Small intestine (tissue), 7 donors: Measurements from ENCODE around the gene GPR27. TPM values are rescaled to one million over a fixed set of nuclear protein-coding genes. Genes with fewer than 3 reads are reported as not detected.

Source experiments
- DNase-seq, 2 donors: peaks; one replicate each; pipeline versions ENCODE4 v3.0.0 to v3.0.0-alpha.2; 2013
- FAIRE-seq: peaks from 2 replicates; lab custom pipeline; 2012; peaks lifted over from hg19 to GRCh38; lab: Jason Lieb, UNC
- H3K27ac ChIP-seq, 3 donors: one replicate each; pipeline ENCODE4 v1.5.1; 2013; ENCODE audit warnings: low read length in 2 of 3, mild to moderate bottlenecking in 2 of 3, control low read depth in 1 of 3, inconsistent platforms in 1 of 3, low read depth in 1 of 3, moderate library complexity in 1 of 3
- H3K27me3 ChIP-seq, 3 donors: one replicate each; pipeline ENCODE4 v1.6.1; 2013; ENCODE audit warnings: low read length in 3 of 3, inconsistent platforms in 1 of 3; ENCODE audit not compliant: control insufficient read depth in 3 of 3, insufficient read depth in 3 of 3
- H3K36me3 ChIP-seq, 3 donors: one replicate each; pipeline ENCODE4 v1.6.1; 2013; ENCODE audit warnings: low read length in 3 of 3, inconsistent platforms in 1 of 3, low read depth in 1 of 3, mild to moderate bottlenecking in 1 of 3, moderate library complexity in 1 of 3; ENCODE audit not compliant: control insufficient read depth in 3 of 3, insufficient read depth in 2 of 3
- H3K4me1 ChIP-seq, 3 donors: one replicate each; pipeline ENCODE4 v1.6.1; 2013; ENCODE audit warnings: low read length in 2 of 3, inconsistent platforms in 1 of 3, low read depth in 1 of 3, mild to moderate bottlenecking in 1 of 3, moderate library complexity in 1 of 3; ENCODE audit not compliant: control insufficient read depth in 3 of 3, insufficient read depth in 2 of 3
- H3K4me3 ChIP-seq, 3 donors: one replicate each; pipeline ENCODE4 v1.5.1; 2013; ENCODE audit warnings: low read length in 3 of 3, control low read depth in 1 of 3, inconsistent platforms in 1 of 3, low read depth in 1 of 3, mild to moderate bottlenecking in 1 of 3, moderate library complexity in 1 of 3
- H3K9me3 ChIP-seq, 2 donors: one replicate each; pipeline ENCODE4 v1.6.1; 2013; ENCODE audit warnings: low read depth in 1 of 2, low read length in 1 of 2; ENCODE audit not compliant: control insufficient read depth in 2 of 2, insufficient read depth in 1 of 2
- WGBS, 3 donors: extraction: QIAGEN DNeasy Blood & Tissue Kit; methylation state at CpG; one replicate each; pipeline ENCODE4 v1.1.7; 2013; 5-methylcytosine and 5-hydroxymethylcytosine counted together
- polyA plus RNA-seq, 4 donors: library from polyadenylated mRNA; stranded (reverse) in 3 of 4; unstranded in 1 of 4; fragments of 200-250 nt in 3 of 4; fragments of 120-200 nt in 1 of 4; gene quantifications; one replicate each; pipeline versions ENCODE4 v1.2.1 to v1.2.3, GENCODE V29; 2013
- donor health status: healthy with polysubstance abuse.
- donor health status: control.
- donor health status: control.
- donor health status: Bipolar disorder and iron deficiency.
- donor health status: healthy.

Gene GPR27
- polyA plus RNA-seq, 4 donors: 0.38 to 1.0 TPM; not detected in 2

DNA sequence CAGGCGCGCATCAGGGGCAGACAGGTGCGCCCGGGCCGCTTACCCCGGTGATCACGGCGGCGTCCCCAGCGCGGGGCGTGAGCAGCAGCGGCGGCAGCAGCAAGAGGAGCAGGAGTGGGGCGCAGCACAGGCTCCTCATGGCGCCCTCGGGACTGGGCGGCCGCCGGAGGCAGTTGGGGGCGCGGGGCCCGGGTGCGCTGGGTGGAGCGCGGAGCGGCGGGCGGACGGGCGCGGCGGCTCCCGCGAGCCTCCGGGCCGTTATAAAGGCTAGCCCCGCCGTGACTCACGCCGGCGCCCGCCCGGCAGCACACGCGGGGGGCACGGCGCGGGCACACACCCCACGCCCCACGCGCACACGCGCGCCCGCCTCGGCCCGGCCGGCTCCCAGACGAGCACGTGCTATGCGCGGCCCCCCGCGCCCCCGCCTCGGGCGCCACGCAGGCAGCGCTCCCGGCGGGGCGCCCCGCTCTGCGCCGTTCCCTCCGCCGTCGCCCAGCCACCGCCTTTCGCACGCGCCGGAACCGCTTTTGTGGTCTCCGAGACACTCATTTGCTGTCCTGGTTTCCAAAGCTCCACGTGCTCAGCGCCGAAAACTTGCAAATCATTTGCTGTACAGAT lies 31.4 kb downstream of the GPR27 start, which contains the start of gene PROK2:
Gene PROK2 (minus strand): TSS at position 235 of the 618 bp plus-strand sequence. CDS start 96 bp downstream, at position 139.
- Histone ChIP-seq H3K4me1 (peaks cover 0 to 3% (median 2%) of the 10 kb centered on the region in 3 donors), H3K4me3 (peak within 1 kb of the TSS in 1 of 3 donors; percentile 44), H3K27ac (no peak within 1 kb of the TSS), H3K27me3 (peaks cover 6 to 68% (median 24%) of the 10 kb centered on the region in 3 donors), H3K9me3 (no peaks in the 10 kb centered on the region), H3K36me3 (no peaks in the 10 kb centered on the region)
- FAIRE-seq (no peak), DNase-seq (peak in 1 of 2 donors; percentile 30)
- 0 to 1% (median 1%) methylated on average over 33 to 89 of the region's 89 CpGs for WGBS, 3 donors

DNA sequence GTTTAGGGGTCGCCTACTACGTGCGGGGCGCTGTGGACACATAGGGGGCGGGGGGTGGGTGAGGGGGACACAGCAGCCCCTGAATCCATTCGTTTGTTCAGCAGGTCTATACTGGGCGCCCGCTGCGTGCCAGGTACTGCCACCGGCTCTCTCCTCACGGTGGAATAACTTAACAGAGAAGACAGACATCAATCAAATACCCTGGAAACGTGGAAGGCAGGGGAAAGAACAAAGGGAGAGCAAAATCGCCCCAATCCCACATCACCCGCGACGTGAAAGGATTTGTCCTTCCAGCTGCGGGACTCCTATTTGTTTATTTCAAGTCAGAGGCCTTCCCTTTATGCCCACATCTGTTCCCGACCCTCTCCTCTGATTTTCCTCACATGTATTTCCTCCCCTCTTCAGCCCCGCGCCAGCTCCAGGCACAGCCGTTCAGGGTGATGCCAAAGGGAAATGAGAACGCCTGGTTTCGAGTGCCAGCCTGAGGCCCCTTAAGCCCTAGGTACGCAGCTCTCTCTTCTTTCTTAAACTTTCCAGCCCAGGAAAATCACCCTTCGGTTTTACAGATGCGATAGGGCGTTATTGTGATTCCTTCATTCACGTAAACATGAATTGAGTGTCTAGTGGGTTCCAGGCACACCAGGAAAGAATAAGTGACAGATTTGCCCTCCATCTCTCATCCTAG lies 32.0 kb downstream of the GPR27 start:
- FAIRE-seq (no peak), DNase-seq (peak in 1 of 2 donors; percentile 5)
- peaks cover 0 to 3% (median 2%) of the 10 kb centered on the region in 3 donors for H3K4me1 ChIP-seq
- H3K4me3 ChIP-seq: no peak overlapping the region
- H3K27me3 ChIP-seq: peaks cover 6 to 68% (median 21%) of the 10 kb centered on the region in 3 donors
- WGBS, 3 donors: 6 to 15% (median 12%) methylated on average over 28 of the region's 28 CpGs
- H3K27ac ChIP-seq: no peak overlapping the region
- H3K36me3 ChIP-seq: no peaks in the 10 kb centered on the region
- no peaks in the 10 kb centered on the region for H3K9me3 ChIP-seq

DNA sequence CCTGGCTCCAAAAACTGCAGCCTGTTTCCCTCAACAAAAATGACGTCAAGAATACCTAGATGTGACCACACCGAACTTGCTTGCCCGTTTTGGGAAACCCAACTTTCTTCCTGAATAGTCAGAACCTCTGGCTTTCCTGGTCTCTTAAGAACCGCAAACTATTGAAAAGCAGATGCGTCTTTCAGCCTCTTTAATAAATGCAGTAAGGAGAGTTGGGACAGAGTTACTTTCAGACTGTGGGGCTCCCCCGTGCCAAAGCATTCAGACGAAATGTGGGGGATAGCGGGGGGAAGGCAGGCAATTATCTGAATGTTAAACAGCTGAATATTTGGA lies 32.5 kb downstream of the GPR27 start:
- no peak for FAIRE-seq
- Histone ChIP-seq H3K4me3 (no peak overlapping the region), H3K4me1 (peaks cover 0 to 3% (median 2%) of the 10 kb centered on the region in 3 donors), H3K27ac (no peak overlapping the region), H3K27me3 (peaks cover 6 to 67% (median 20%) of the 10 kb centered on the region in 3 donors), H3K36me3 (no peaks in the 10 kb centered on the region), H3K9me3 (no peaks in the 10 kb centered on the region)
- no peak for DNase-seq
- 15 to 36% (median 34%) methylated on average over 8 of the region's 8 CpGs for WGBS, 3 donors

DNA sequence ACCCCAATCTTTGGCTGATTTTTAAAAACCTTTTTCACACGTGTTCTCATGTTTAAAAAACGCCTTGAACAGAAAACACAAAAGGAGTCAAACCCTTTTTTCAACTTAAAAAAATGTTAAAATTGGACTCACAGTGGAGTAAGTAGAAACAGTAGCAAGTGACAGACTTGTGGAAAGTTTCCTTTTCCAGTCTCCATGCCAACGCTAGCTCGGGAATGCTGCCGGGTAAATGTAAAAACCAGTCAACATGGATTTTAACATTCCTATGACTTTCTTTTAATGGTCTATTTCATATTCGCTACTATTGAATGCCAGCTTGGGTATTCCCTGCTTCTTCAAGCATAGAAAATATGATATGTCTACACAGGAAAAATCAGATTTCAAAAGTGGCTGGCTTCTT lies 32.9 kb downstream of the GPR27 start:
- Histone ChIP-seq H3K4me3 (no peak overlapping the region), H3K27me3 (peaks cover 6 to 68% (median 18%) of the 10 kb centered on the region in 3 donors), H3K27ac (no peak overlapping the region), H3K36me3 (no peaks in the 10 kb centered on the region), H3K9me3 (no peaks in the 10 kb centered on the region), H3K4me1 (peaks cover 0 to 3% (median 2%) of the 10 kb centered on the region in 3 donors)
- FAIRE-seq (no peak), DNase-seq (no peak)
- 37 to 53% (median 50%) methylated on average over 6 of the region's 6 CpGs for WGBS, 3 donors

DNA sequence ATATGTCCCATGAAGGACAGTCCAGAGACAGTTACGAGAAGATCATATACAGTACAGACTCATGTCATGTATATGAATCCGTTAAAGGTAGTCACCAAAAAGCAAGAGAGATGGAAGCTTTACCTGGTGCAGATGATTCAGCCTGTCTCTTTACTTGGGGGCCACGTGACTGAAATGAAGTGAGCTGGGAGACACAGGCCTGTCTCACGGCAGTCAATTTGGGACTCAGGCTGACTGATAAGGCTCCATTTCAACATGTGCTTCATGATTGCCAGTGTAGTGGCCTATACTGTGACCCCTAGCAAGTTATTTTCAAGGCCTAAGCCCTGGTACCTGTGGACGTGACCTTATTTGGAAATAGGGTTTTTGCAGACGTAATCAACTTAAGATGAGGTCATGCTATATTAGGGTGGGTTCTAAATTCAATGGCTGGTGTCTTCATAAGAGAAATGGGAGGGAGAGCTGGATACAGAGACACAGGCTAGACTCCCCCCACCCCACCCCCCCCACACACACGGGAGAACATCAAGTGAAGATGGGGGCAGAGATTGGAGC lies 34.3 kb downstream of the GPR27 start:
- DNase-seq (no peak), FAIRE-seq (no peak)
- Histone ChIP-seq H3K4me1 (peaks cover 0 to 3% (median 2%) of the 10 kb centered on the region in 3 donors), H3K27ac (no peak overlapping the region), H3K27me3 (peaks cover 6 to 67% (median 18%) of the 10 kb centered on the region in 3 donors), H3K9me3 (no peaks in the 10 kb centered on the region), H3K4me3 (no peak overlapping the region), H3K36me3 (no peaks in the 10 kb centered on the region)
- 82 to 89% (median 85%) methylated on average over 7 of the region's 7 CpGs for WGBS, 3 donors

DNA sequence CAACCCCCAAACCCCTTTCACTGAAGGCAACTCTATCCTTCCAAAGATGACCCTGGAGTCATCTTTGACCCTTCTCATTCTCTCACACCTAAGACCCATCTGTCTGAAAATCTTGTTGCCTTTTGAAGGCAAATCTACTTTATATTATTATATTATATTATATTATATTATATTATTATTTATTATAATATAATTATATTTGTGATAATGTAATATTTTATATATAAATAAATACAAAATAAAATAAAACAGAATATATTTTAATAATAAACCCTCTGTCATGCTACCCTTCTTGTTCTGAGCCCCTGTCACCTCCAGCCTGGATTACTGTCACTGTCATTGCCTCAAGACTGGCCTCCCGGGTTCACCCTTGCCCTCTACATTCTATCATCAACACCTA lies 36.3 kb downstream of the GPR27 start:
- 73 to 79% (median 74%) methylated on average over 1 of the region's 1 CpG for WGBS, 3 donors
- Histone ChIP-seq H3K27me3 (peaks cover 3 to 51% (median 11%) of the 10 kb centered on the region in 3 donors), H3K9me3 (no peaks in the 10 kb centered on the region), H3K4me1 (no peaks in the 10 kb centered on the region), H3K27ac (no peak overlapping the region), H3K4me3 (no peak overlapping the region), H3K36me3 (no peaks in the 10 kb centered on the region)
- DNase-seq (no peak), FAIRE-seq (no peak)

DNA sequence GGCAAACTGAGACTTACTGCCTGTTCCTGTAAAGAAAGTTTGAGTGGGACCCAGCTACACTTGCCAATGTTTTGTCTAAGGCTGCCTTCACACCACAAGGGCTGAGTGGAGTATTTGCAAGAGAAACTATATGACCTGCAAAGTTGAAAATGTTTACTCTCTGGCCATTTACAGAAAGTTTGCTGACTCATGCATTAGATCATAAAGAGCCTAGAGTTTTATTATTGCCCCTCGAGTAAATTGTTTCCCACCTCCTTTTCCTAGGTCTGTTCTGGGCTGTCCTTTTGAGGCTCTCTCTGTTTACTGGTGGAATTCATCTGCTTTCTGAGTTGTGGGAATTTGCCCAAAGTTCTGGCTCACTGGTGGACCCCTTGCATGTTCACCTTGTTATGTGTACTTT lies 38.0 kb downstream of the GPR27 start:
- WGBS, 3 donors: 17 to 43% (median 27%) methylated on average over 1 of the region's 1 CpG
- Histone ChIP-seq H3K27ac (no peak overlapping the region), H3K4me1 (no peaks in the 10 kb centered on the region), H3K36me3 (no peaks in the 10 kb centered on the region), H3K4me3 (no peak overlapping the region), H3K27me3 (peaks cover 0 to 36% (median 3%) of the 10 kb centered on the region in 3 donors), H3K9me3 (no peaks in the 10 kb centered on the region)
- FAIRE-seq (no peak), DNase-seq (no peak)

DNA sequence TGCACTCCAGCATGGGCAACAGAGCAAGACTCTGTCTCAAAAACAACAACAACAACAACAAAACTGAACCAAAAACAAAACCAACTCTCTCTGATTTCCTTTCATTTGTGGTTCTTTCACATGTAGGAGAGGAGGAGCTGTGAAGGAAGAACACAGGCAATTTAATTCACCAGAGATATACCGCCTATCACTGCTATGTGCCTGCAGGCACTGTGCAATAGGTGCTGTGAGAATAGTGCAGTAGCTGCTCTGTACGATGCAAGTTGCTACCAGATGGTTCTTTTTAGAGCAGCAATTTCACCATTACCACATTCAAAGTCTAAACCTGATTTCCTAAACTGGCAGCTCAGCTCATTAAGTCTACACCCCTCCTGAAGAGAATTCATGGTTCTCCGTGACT lies 42.6 kb downstream of the GPR27 start:
- FAIRE-seq: no peak
- no peaks in the 10 kb centered on the region for H3K4me1 ChIP-seq
- WGBS, 3 donors: 28 to 71% (median 38%) methylated on average over 3 of the region's 3 CpGs

More for the DNA sequence above, 42.6 kb downstream of the GPR27 start:
- Histone ChIP-seq H3K27me3 (peaks cover 0 to 24% (median 2%) of the 10 kb centered on the region in 3 donors), H3K27ac (no peak overlapping the region), H3K36me3 (no peaks in the 10 kb centered on the region), H3K4me3 (no peak overlapping the region), H3K9me3 (no peaks in the 10 kb centered on the region)
- no peak for DNase-seq
